Fibroblast of skin of right quadriceps (primary cell): ENCODE results near the gene SLC6A15.
A peak's percentile ranks its signal among the peaks of the same experiment; 100 is the strongest.

Experiments used
- DNase-seq: peaks from one replicate; pipeline ENCODE4 v3.0.0-alpha.2; 2013

SLC6A15 gene

GRCh38 chr12:84874125-84874824 is 38.3 kb downstream of the SLC6A15 start:
- DNase-seq: peak; percentile 51

GRCh38 chr12:84862186-84862585 is 50.4 kb downstream of the SLC6A15 start:
- DNase-seq: peak; percentile 34

- DNase-seq: no peak
Measured at GRCh38 chr12:84860718-84861117, 51.9 kb downstream of the SLC6A15 start.

- DNase-seq: no peak
Measured at GRCh38 chr12:84858796-84859195, 53.8 kb downstream of the SLC6A15 start.

GRCh38 chr12:84857525-84858208 is 54.9 kb downstream of the SLC6A15 start:
- no peak for DNase-seq

- peak; percentile 5 for DNase-seq
Measured at GRCh38 chr12:84856156-84856900, 56.3 kb downstream of the SLC6A15 start.

GRCh38 chr12:84843593-84844144 is 68.9 kb downstream of the SLC6A15 start:
- no peak for DNase-seq

GRCh38 chr12:84842406-84843013 is 70.1 kb downstream of the SLC6A15 start:
- DNase-seq: peak; percentile 55

GRCh38 chr12:84841591-84841990 is 71.0 kb downstream of the SLC6A15 start:
- DNase-seq: no peak

- peak; percentile 32 for DNase-seq
Measured at GRCh38 chr12:84840356-84840755, 72.2 kb downstream of the SLC6A15 start.

GRCh38 chr12:84826925-84827324 is 85.7 kb downstream of the SLC6A15 start:
- DNase-seq: no peak

GRCh38 chr12:84825149-84825548 is 87.5 kb downstream of the SLC6A15 start:
- DNase-seq: no peak

- DNase-seq: peak; percentile 79
Measured at GRCh38 chr12:84822525-84822924, 90.1 kb downstream of the SLC6A15 start.

- peak; percentile 34 for DNase-seq
Measured at GRCh38 chr12:84816916-84817695, 95.5 kb downstream of the SLC6A15 start.

GRCh38 chr12:84814664-84815245 is 97.8 kb downstream of the SLC6A15 start:
- DNase-seq: peak; percentile 88

GRCh38 chr12:84813780-84814663 is 98.6 kb downstream of the SLC6A15 start:
- DNase-seq: no peak

- peak; percentile 56 for DNase-seq
Measured at GRCh38 chr12:84811291-84811690, 101.3 kb downstream of the SLC6A15 start.

GRCh38 chr12:84810611-84811010 is 102.0 kb downstream of the SLC6A15 start:
- no peak for DNase-seq
